ENCODE data around the gene DUSP9.
"Not testable (repeated sequence)": the region's sequence is repeated elsewhere in the genome, so short reads cannot be mapped to it uniquely, and the experiment has no call there.

- not testable (repeated sequence) for TF ChIP-seq CTCF, POLR2A (IDR thresholded peaks at IDR 0.05)
These were observed 42.2 kb upstream of the DUSP9 start for GRCh38 chrX:153604666-153605380.

Data from testis (tissue), 2 donors.